MM.1S (cell line): ENCODE measurements around the gene UBE2A.
A peak's percentile ranks its signal among the peaks of the same experiment; 100 is the strongest.

Experiments used
- DNase-seq: peaks from one replicate; pipeline ENCODE4 v3.0.0-alpha.2; 2015
- H2AFZ ChIP-seq: fragments of 300-600 bp; sonication (generic); 2 replicates; pipeline ENCODE4 v1.6.0; 2016; ENCODE audit warnings: antibody characterized with exemption, low read length
- H3F3A ChIP-seq: fragments of 300-600 bp; sonication (generic); 2 replicates; pipeline ENCODE4 v1.6.1; 2016; ENCODE audit warnings: mild to moderate bottlenecking, antibody characterized with exemption, low read length, moderate library complexity, mixed read lengths; ENCODE audit not compliant: insufficient read depth
- H3K27ac ChIP-seq: fragments of 300-600 bp; sonication (generic); 2 replicates; pipeline ENCODE4 v1.5.1; 2016; ENCODE audit warnings: mild to moderate bottlenecking, low read length
- H3K27me3 ChIP-seq: fragments of 300-600 bp; sonication (generic); replicated peaks from 2 replicates; pipeline ENCODE4 v1.6.0; 2016; ENCODE audit warnings: low read length; ENCODE audit not compliant: insufficient read depth
- H3K36me3 ChIP-seq: fragments of 300-600 bp; sonication (generic); replicated peaks from 2 replicates; pipeline ENCODE4 v1.6.1; 2016; ENCODE audit warnings: mild to moderate bottlenecking, low read length, mixed read lengths; ENCODE audit not compliant: insufficient read depth
- H3K4me1 ChIP-seq: fragments of 300-600 bp; sonication (generic); 2 replicates; pipeline ENCODE4 v1.6.1; 2016; ENCODE audit warnings: low read length, mixed read lengths
- H3K4me2 ChIP-seq: fragments of 300-600 bp; sonication (generic); 2 replicates; pipeline ENCODE4 v1.6.0; 2016; ENCODE audit warnings: low read depth, low read length
- H3K4me3 ChIP-seq: fragments of 300-600 bp; sonication (generic); 2 replicates; pipeline ENCODE4 v1.5.1; 2016; ENCODE audit warnings: low read length, mixed read lengths
- H3K79me2 ChIP-seq: fragments of 300-600 bp; sonication (generic); 2 replicates; pipeline ENCODE4 v1.6.1; 2016; ENCODE audit warnings: mixed run types, low read length, mixed read lengths
- H3K9ac ChIP-seq: fragments of 300-600 bp; sonication (generic); 2 replicates; pipeline ENCODE4 v1.6.1; 2016; ENCODE audit warnings: low read length, mixed read lengths
- H3K9me2 ChIP-seq: fragments of 300-600 bp; sonication (generic); replicated peaks from 2 replicates; pipeline ENCODE4 v1.6.1; 2016; ENCODE audit warnings: mild to moderate bottlenecking, low read length, mixed read lengths; ENCODE audit not compliant: insufficient read depth
- H3K9me3 ChIP-seq: fragments of 300-600 bp; sonication (generic); replicated peaks from 2 replicates; pipeline ENCODE4 v1.6.1; 2016; ENCODE audit warnings: mild to moderate bottlenecking, low read length, mixed read lengths; ENCODE audit not compliant: insufficient read depth
- H4K20me1 ChIP-seq: fragments of 300-600 bp; sonication (generic); 2 replicates; pipeline ENCODE4 v1.6.1; 2016; ENCODE audit warnings: mild to moderate bottlenecking, low read length, moderate library complexity, mixed read lengths; ENCODE audit not compliant: insufficient read depth
- EZH2 ChIP-seq: fragments of 300-600 bp; sonication (generic); optimal IDR thresholded peaks from 2 replicates; pipeline ENCODE3; 2017; ENCODE audit warnings: low read depth, mild to moderate bottlenecking, antibody characterized with exemption, low read length, mixed read lengths
- EZH2phosphoT487 ChIP-seq: fragments of 300-600 bp; sonication (generic); IDR thresholded peaks from 2 replicates; pipeline ENCODE4 v1.6.1; 2018; ENCODE audit warnings: antibody characterized with exemption, low read length
- TF ChIP-seq, protein P1 (sequence below): fragments of 300-600 bp; sonication (generic); IDR thresholded peaks from 2 replicates; pipeline ENCODE4 v1.5.1; 2016; ENCODE audit warnings: antibody characterized with exemption, low read length, mixed read lengths

UBE2A gene

DNA sequence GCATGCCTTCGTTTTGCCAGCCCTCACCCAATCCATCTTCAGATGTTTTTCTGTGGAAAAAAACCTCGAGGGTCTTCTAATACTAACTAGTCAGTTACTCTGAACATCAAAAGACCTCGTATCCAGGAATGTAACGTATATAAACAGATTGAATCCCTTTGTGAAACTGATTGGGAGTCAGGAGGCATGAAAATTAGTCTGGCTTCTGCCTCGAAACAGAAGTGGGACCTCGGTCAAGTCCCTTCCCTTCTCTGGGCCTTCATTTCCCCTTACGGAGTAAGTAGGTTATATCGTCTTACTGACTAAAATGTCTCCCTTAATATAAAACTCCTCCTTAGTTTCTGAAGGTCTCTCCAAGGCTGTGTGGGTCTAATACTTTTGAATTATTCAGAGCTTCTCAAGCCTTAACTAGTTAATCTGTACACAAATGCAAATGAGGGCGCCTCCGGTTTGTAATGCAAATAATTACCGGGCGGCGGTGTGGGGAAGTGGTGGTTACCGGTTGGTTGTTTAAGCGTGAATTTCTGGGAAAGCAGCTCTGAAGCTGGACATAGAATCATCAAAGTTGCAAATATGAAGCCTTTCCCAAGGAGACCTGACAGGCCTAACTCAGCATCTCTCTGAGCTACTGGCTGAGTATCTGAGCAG lies 43.3 kb downstream of the UBE2A start:
- DNase-seq, result no peak
- H3K9ac ChIP-seq, result no peak overlapping the region
- no peaks in the 10 kb centered on the region for H4K20me1 ChIP-seq
- H3K36me3 ChIP-seq, result no peaks in the 10 kb centered on the region
- TF ChIP-seq, protein P1, sequence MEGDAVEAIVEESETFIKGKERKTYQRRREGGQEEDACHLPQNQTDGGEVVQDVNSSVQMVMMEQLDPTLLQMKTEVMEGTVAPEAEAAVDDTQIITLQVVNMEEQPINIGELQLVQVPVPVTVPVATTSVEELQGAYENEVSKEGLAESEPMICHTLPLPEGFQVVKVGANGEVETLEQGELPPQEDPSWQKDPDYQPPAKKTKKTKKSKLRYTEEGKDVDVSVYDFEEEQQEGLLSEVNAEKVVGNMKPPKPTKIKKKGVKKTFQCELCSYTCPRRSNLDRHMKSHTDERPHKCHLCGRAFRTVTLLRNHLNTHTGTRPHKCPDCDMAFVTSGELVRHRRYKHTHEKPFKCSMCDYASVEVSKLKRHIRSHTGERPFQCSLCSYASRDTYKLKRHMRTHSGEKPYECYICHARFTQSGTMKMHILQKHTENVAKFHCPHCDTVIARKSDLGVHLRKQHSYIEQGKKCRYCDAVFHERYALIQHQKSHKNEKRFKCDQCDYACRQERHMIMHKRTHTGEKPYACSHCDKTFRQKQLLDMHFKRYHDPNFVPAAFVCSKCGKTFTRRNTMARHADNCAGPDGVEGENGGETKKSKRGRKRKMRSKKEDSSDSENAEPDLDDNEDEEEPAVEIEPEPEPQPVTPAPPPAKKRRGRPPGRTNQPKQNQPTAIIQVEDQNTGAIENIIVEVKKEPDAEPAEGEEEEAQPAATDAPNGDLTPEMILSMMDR, result no peak
- TF ChIP-seq EZH2phosphoT487, result no peak
- TF ChIP-seq EZH2, result no peak
- H3K9me3 ChIP-seq, result no peaks in the 10 kb centered on the region
- H3K4me1 ChIP-seq, result peaks cover 8% of the 10 kb centered on the region
- H3F3A ChIP-seq, result peaks cover 4% of the 10 kb centered on the region
- peaks cover 2% of the 10 kb centered on the region; the same call in 1 of the 2 replicates for H3K79me2 ChIP-seq
- no peak overlapping the region for H3K27ac ChIP-seq
- H3K4me2 ChIP-seq, result no peak overlapping the region
- no peaks in the 10 kb centered on the region for H3K27me3 ChIP-seq
- no peak overlapping the region for H2AFZ ChIP-seq
- H3K9me2 ChIP-seq, result no peaks in the 10 kb centered on the region
- H3K4me3 ChIP-seq, result no peak overlapping the region

DNA sequence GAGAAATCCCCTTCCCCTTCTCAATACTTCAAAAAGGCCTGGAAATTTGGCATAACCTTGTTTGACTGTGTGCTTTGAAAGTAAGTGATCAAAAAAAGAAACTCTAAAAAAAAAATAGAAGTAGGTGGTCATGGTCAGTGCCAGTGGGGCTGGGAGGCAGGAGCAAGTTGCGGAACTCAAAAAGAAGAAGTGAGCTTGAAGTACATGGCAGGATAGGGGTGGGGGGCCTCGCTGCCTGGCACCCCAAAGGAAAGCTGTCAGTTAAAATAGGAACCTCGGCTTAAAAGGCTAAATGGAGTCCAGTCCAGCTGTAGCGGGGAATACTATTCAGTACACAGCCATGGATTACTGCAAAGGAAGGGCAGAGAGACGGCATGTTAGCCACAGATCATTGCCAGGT lies 44.1 kb downstream of the UBE2A start:
- Histone ChIP-seq H2AFZ (no peak overlapping the region), H3K79me2 (peaks cover 6% of the 10 kb centered on the region; the same call in 1 of the 2 replicates), H3K4me3 (no peak overlapping the region), H3F3A (peaks cover 4% of the 10 kb centered on the region), H3K4me2 (no peak overlapping the region), H3K9ac (no peak overlapping the region), H3K36me3 (no peaks in the 10 kb centered on the region), H3K4me1 (peaks cover 15% of the 10 kb centered on the region), H3K9me2 (no peaks in the 10 kb centered on the region), H3K27me3 (no peaks in the 10 kb centered on the region), H4K20me1 (no peaks in the 10 kb centered on the region), H3K9me3 (no peaks in the 10 kb centered on the region), H3K27ac (no peak overlapping the region)
- DNase-seq, result no peak
- TF ChIP-seq, protein P1, result no peak
- no peak for TF ChIP-seq EZH2
- no peak for TF ChIP-seq EZH2phosphoT487

DNA sequence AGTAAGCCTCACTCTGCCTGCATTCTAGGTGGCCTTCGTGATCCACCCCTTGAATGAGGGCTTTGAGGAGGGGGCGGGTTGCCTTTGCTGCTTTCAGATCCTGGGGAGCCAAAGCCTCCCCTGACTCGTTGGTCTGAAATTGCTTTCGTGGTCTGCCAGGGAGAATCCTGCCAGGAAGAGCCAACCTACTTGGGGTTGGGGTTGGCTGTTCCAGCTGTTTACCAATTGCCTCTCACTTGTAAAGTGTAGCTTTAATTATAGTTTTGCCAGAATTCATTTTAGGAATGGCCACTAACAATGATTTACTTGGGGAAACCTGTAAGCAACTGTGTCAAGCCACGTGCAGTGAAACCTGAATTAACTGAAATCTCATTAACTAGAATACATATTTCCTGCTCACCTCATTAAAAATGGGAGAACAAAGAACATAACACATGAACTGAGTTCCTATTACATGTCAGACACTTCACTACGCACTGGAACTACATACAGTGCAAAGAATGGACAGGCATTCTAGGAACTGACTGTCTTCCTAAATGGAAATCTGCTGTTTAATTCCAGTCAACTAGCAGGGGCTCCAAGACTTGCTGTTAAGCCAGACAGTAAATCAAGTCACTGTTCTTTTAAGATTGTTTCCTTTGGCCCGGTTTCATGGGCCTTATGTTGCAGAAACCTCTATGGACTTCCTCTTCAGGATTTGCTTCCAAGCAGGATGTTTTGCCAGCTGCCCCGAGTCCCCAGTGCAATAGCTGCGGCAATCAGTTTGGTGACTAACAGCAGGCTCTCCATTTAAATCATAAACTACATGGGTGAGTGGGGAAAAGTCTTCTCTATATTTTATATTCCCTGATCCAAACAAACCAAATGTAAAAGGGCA lies 48.2 kb downstream of the UBE2A start:
- Histone ChIP-seq H3K9me3 (no peaks in the 10 kb centered on the region), H4K20me1 (no peaks in the 10 kb centered on the region), H3K4me1 (peaks cover 45% of the 10 kb centered on the region), H3K79me2 (peaks cover 6% of the 10 kb centered on the region; the same call in 1 of the 2 replicates), H3K9me2 (no peaks in the 10 kb centered on the region), H3K9ac (no peak overlapping the region), H3K4me2 (no peak overlapping the region), H3K27ac (peak overlapping the region; percentile 10; the same call in 1 of the 2 replicates), H3F3A (peaks cover 31% of the 10 kb centered on the region), H3K36me3 (no peaks in the 10 kb centered on the region), H3K4me3 (no peak overlapping the region), H3K27me3 (no peaks in the 10 kb centered on the region), H2AFZ (no peak overlapping the region)
- DNase-seq, result no peak
- TF ChIP-seq EZH2, result no peak
- TF ChIP-seq, protein P1, result no peak
- TF ChIP-seq EZH2phosphoT487, result no peak
